K562 (cell line): Measurements from ENCODE around the gene TAC1. TPM values are rescaled to one million over a fixed set of nuclear protein-coding genes. Genes with fewer than 3 reads are reported as not detected.
A peak's percentile ranks its signal among the peaks of the same experiment; 100 is the strongest.

ENCODE experiments used
- ATAC-seq: fragments of 200-7000 bp; cut with Tn5 transposase; 3 replicates; pipeline ENCODE4 v1.9.1; 2020; ENCODE audit warnings: moderate library complexity
- BruUV-seq: library from RNA; stranded (reverse); fragments of 400-500 nt; replicated peaks from 2 replicates; lab custom pipeline; 2021; lab: Mats Ljungman, UMichigan
- CTCF ChIA-PET: fragments of 300-600 bp; formaldehyde crosslinking; extraction: SDS; loops from one replicate; lab custom pipeline; 2021; ENCODE audit warnings: low intra/inter-chr PET ratio; lab: Yijun Ruan, JAX
- POLR2A ChIA-PET: fragments of 300-600, 350-650 bp; sonication (Branson Sonifier 250); formaldehyde crosslinking; extraction: SDS; loops from one replicate; lab custom pipeline; 2021; ENCODE audit warnings: antibody characterized with exemption, inconsistent platforms; lab: Yijun Ruan, JAX
- DNase-seq, 4 experiments: peaks; one replicate each; pipeline versions ENCODE4 v3.0.0 to v3.0.0-alpha.2; 2011 to 2018; ENCODE audit warnings: low spot score in 3 of 4, mixed read lengths in 3 of 4; ENCODE audit errors: extremely low read depth in 1 of 4
- FAIRE-seq: peaks from 2 replicates; lab custom pipeline; 2011; peaks lifted over from hg19 to GRCh38; lab: Jason Lieb, UNC
- H2AFZ ChIP-seq: 2 replicates; pipeline ENCODE4 v1.6.0; 2011; ENCODE audit warnings: low read depth, low read length, control low read depth, inconsistent platforms
- H3K27ac ChIP-seq: fragments of 200-600 bp; 3 replicates; pipeline ENCODE4 v1.8.0; 2011; ENCODE audit warnings: low read depth, mild to moderate bottlenecking, control low read depth, inconsistent platforms, low read length, moderate library complexity, mixed read lengths; ENCODE audit errors: extremely low read depth
- H3K27me3 ChIP-seq, 2 experiments: fragments of 300-600 bp in 1 of 2; 2 replicates in 1 of 2; 3 replicates in 1 of 2; pipeline versions ENCODE4 v1.6.0 to v1.8.0; 2011; ENCODE audit warnings: inconsistent platforms in 2 of 2, low read length in 2 of 2, mild to moderate bottlenecking in 1 of 2, mixed read lengths in 1 of 2, moderate library complexity in 1 of 2; ENCODE audit not compliant: control insufficient read depth in 2 of 2, insufficient read depth in 2 of 2
- H3K36me3 ChIP-seq: fragments of 300-600 bp; 3 replicates; pipeline ENCODE4 v1.8.0; 2011; ENCODE audit warnings: mild to moderate bottlenecking, low read length, inconsistent platforms; ENCODE audit not compliant: control insufficient read depth, insufficient read depth
- H3K4me1 ChIP-seq, 2 experiments: fragments of 200-600 bp in 1 of 2; replicated peaks in 1 of 2; 2 replicates in 1 of 2; 3 replicates in 1 of 2; pipeline versions ENCODE4 v1.5.1 to v1.8.0; 2011; ENCODE audit warnings: inconsistent platforms in 2 of 2, low read length in 2 of 2, mild to moderate bottlenecking in 1 of 2, mixed read lengths in 1 of 2, moderate library complexity in 1 of 2; ENCODE audit not compliant: control insufficient read depth in 2 of 2, insufficient read depth in 2 of 2
- H3K4me2 ChIP-seq: 2 replicates; pipeline ENCODE4 v1.6.1; 2011; ENCODE audit warnings: low read length, control low read depth, inconsistent platforms, mixed read lengths; ENCODE audit not compliant: insufficient read depth
- H3K4me3 ChIP-seq: fragments of 200-600 bp; sonication (generic), shearing (Covaris generic); 2 replicates; pipeline ENCODE4 v1.5.1; 2016; ENCODE audit warnings: control low read depth, inconsistent platforms
- H3K79me2 ChIP-seq: fragments of 200-600 bp; 3 replicates; pipeline ENCODE4 v1.8.0; 2011; ENCODE audit warnings: low read length, inconsistent platforms; ENCODE audit not compliant: control insufficient read depth, insufficient read depth
- H3K9ac ChIP-seq, 2 experiments: 2 replicates each; pipeline versions ENCODE4 v1.6.0 to v1.6.1; 2011; ENCODE audit warnings: low read depth in 2 of 2, low read length in 2 of 2, control low read depth in 1 of 2, inconsistent platforms in 1 of 2, mild to moderate bottlenecking in 1 of 2, mixed read lengths in 1 of 2; ENCODE audit not compliant: insufficient read depth in 1 of 2
- H3K9me1 ChIP-seq: one replicate; pipeline ENCODE4 v1.6.0; 2011; ENCODE audit warnings: inconsistent platforms, mild to moderate bottlenecking, low read length, moderate library complexity; ENCODE audit not compliant: control insufficient read depth, insufficient read depth
- H3K9me3 ChIP-seq: replicated peaks from 2 replicates; pipeline ENCODE4 v1.5.1; 2011; ENCODE audit warnings: low read depth, low read length, inconsistent platforms; ENCODE audit not compliant: control insufficient read depth, insufficient read depth
- H4K20me1 ChIP-seq: replicated peaks from 2 replicates; pipeline ENCODE4 v1.6.1; 2011; ENCODE audit warnings: low read length, inconsistent platforms, mixed read lengths; ENCODE audit not compliant: control insufficient read depth, insufficient read depth
- HDAC6 ChIP-seq: IDR thresholded peaks from 2 replicates; pipeline ENCODE4 v1.6.1; 2012; ENCODE audit warnings: low read depth, mild to moderate bottlenecking, control low read depth, inconsistent platforms, low read length, moderate library complexity
- NONO ChIP-seq, 2 experiments: fragments of 200-400 bp in 1 of 2; fragments of 450-650 bp in 1 of 2; formaldehyde crosslinking in 1 of 2; IDR thresholded peaks; 2 replicates each; pipeline ENCODE4 v1.6.1; 2017; ENCODE audit warnings: low read depth in 2 of 2, mild to moderate bottlenecking in 2 of 2, moderate library complexity in 2 of 2, low read length in 1 of 2
- RAD51 ChIP-seq: fragments of 450-650 bp; IDR thresholded peaks from 2 replicates; pipeline ENCODE4 v1.7.1; 2016; ENCODE audit warnings: low read depth, mild to moderate bottlenecking, borderline replicate concordance
- RBM17 ChIP-seq: fragments of 200-400 bp; formaldehyde crosslinking; IDR thresholded peaks from 2 replicates; pipeline ENCODE4 v1.6.1; 2017; ENCODE audit warnings: low read depth, mild to moderate bottlenecking, low read length, borderline replicate concordance
- TFE3 ChIP-seq: fragments of 450-650 bp; formaldehyde crosslinking; IDR thresholded peaks from 2 replicates; pipeline ENCODE4 v1.4.0; 2020; ENCODE audit warnings: mild to moderate bottlenecking, mixed read lengths
- ZNF146 ChIP-seq: IDR thresholded peaks from one replicate; pipeline ENCODE4 v1.6.1; 2018; ENCODE audit warnings: missing compliant biosample characterization; ENCODE audit not compliant: unreplicated experiment
- ZNF589 ChIP-seq: fragments of 200-800 bp; sonication (Bioruptor generic); IDR thresholded peaks from 2 replicates; pipeline ENCODE4 v1.6.1; 2016; ENCODE audit warnings: low read depth, missing genetic modification characterization, missing compliant biosample characterization
- WGBS: fragments of 100-300 bp; shearing (Covaris generic); methylation state at CpG from one replicate; pipeline ENCODE4 v1.1.6; 2016; ENCODE audit warnings: low coverage, mixed read lengths; ENCODE audit not compliant: insufficient coverage; ENCODE audit errors: missing lambda C conversion rate; 5-methylcytosine and 5-hydroxymethylcytosine counted together
- in situ Hi-C: fragments of 300-500 bp; cut with MboI; formaldehyde crosslinking; loops from 4 replicates; pipeline ENCODE4 v1.15.0; 2018; ENCODE audit warnings: inconsistent platforms, mixed read lengths
- intact Hi-C: fragments of 100-400 bp; cut with micrococcal nuclease; formaldehyde crosslinking; loops from 2 replicates; pipeline ENCODE4 v1.14.2; 2022
- polyA plus RNA-seq, 8 experiments: library from polyadenylated mRNA; depleted of rRNA in 4 of 8; stranded (reverse) in 5 of 8; unstranded in 3 of 8; fragments of >200 nt; fragmentation: Nextera tagmentation in 2 of 8; fragmentation: Illumina TruSeq in 1 of 8; extraction: Ambion mirVana in 2 of 8; extraction: Trizol in 1 of 8; gene quantifications; 2 replicates each; pipeline versions ENCODE4 v1.2.1 to v1.2.3, GENCODE V29; 2011 to 2014; ENCODE audit warnings: inconsistent platforms in 1 of 8, missing spikeins in 1 of 8
- total RNA-seq, 7 experiments: library from RNA; depleted of rRNA in 6 of 7; stranded (reverse); fragments of >200 nt in 6 of 7; fragmentation: Illumina TruSeq in 2 of 7; extraction: Trizol in 2 of 7; gene quantifications; 2 replicates each; pipeline versions ENCODE4 v1.2.1 to v1.2.3, GENCODE V29; 2011 to 2021; ENCODE audit warnings: low replicate concordance in 1 of 7

TAC1 gene
- total and polyA plus RNA-seq, 9 of the 15 experiments (the other 6 are each of a cell fraction or from before 2014, with no cell fraction given) = 0.06 to 0.12 TPM; not detected in 7

DNA sequence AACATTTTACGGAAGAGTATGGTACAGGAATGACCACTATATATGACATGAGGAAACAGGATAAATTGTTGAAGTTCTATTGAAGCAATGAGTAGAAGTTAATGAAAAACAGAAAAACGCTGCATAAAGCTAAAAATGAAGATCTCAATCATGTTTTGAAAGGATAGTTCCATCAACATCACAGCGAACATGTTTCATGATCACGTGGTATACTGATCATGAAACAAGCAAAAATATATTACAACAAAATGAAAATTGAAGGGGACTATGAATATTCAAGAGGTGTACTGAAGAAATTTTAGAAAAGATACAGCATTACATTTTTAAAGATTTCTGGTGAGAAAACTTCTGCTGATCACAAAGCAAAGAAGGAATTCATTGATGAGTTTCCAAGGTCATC lies 45.9 kb upstream of the TAC1 start:
- H3K4me1 ChIP-seq = no peaks in the 10 kb centered on the region
- no peaks in the 10 kb centered on the region for H3K79me2 ChIP-seq
- no peaks in the 10 kb centered on the region for H3K9me1 ChIP-seq
- no peaks in the 10 kb centered on the region for H3K9me3 ChIP-seq
- CTCF ChIA-PET = no interaction called here
- BruUV-seq = no TSS peak
- TF ChIP-seq HDAC6 = no peak
- no peak for TF ChIP-seq RBM17
- TF ChIP-seq NONO (IDR thresholded peaks at IDR 0.05; ENCODE audit: low read depth in 2 of 2, low read length in 1 of 2) = no peak
- no peak for TF ChIP-seq ZNF146 (CRISPR knock-in tag)
- TF ChIP-seq RAD51 = peak; percentile 43
- no peak for TF ChIP-seq ZNF589
- TF ChIP-seq TFE3 (CRISPR knock-in tag) = peak; percentile 70
- TF ChIP-seq, all 486 proteins: peak for 2
- Histone ChIP-seq H3K27me3 (no peaks in the 10 kb centered on the region), H4K20me1 (no peaks in the 10 kb centered on the region), H3K9ac (no peak overlapping the region), H3K36me3 (no peaks in the 10 kb centered on the region), H3K27ac (no peak overlapping the region), H2AFZ (no peak overlapping the region), H3K4me3 (no peak overlapping the region), H3K4me2 (no peak overlapping the region)
- no peak for FAIRE-seq
- no peak for ATAC-seq
- WGBS = 5% methylated on average over 4 of the region's 4 CpGs
- in situ Hi-C loops (no loop called here), intact Hi-C loops (no loop called here)
- POLR2A ChIA-PET = interaction anchor here (0.8 kb wide), 1 partner anchor 20 kb away, joined by 3 read pairs; no protein-coding TSS in a partner anchor
- no peak for DNase-seq
